Stimulated activated CD4-positive, alpha-beta T cell treated with anti-CD3 and anti-CD28 coated beads, Interleukin-4, amount 100 ng/mL, for 1 hour (primary cell): ENCODE results near the gene FGFRL1.
A peak's percentile ranks its signal among the peaks of the same experiment; 100 is the strongest.
"Not testable (repeated sequence)": the region's sequence is repeated elsewhere in the genome, so short reads cannot be mapped to it uniquely, and the experiment has no call there.

Experiments used
- DNase-seq: peaks from one replicate; pipeline ENCODE4 v3.0.0-alpha.2; 2020

FGFRL1 gene

DNA sequence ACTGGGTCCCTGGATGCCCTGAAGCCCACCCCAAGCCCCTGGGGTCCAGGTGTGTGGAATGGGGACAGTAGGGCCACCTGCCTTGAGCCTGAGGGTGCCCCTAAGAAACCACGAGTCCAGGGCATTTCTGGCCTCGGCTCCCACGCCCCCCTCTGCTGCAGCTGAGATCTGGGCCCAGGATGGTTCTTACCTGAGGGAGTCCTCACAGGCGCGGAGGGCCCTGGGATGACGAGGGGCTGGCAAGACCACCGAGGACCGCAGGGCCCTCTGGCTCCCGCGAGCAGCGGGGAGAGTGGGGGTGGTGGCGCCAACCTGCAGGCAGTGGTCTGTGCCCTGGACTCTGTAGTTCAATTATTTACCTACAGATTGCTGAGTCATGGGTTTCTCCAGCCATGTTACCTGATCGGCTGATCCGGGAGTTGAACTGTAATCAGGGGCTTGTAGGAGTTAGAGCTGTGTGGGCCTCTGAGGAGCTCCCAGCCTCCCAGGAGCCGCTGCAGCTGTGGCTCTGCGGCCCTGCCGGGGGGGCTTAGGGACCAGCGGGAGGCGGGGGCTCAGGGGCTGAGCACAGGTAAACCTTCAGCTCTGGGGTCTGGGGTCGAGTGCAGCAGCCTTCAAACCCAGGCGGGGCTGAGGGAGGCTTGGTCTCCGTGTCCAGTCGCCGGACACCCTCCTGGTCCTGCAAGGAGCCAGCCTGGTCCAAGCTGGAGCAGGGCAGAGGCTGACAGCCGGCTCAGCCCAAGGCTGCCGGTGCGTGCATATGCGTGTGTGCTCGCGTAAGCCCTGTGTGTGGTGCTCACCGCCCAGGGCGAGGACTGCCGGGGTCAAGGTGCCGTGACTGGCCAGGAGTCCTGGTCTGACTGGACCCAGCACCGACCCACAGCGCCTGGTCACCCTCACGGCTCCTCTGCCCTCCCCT is 18.1 kb upstream of the FGFRL1 start, which contains the start of gene SLC26A1:
Gene SLC26A1, minus strand, starts transcription at position 294 of the 919 bp plus-strand sequence. CDS start 1,701 bp downstream, outside the sequence.
- no peak for DNase-seq

DNA sequence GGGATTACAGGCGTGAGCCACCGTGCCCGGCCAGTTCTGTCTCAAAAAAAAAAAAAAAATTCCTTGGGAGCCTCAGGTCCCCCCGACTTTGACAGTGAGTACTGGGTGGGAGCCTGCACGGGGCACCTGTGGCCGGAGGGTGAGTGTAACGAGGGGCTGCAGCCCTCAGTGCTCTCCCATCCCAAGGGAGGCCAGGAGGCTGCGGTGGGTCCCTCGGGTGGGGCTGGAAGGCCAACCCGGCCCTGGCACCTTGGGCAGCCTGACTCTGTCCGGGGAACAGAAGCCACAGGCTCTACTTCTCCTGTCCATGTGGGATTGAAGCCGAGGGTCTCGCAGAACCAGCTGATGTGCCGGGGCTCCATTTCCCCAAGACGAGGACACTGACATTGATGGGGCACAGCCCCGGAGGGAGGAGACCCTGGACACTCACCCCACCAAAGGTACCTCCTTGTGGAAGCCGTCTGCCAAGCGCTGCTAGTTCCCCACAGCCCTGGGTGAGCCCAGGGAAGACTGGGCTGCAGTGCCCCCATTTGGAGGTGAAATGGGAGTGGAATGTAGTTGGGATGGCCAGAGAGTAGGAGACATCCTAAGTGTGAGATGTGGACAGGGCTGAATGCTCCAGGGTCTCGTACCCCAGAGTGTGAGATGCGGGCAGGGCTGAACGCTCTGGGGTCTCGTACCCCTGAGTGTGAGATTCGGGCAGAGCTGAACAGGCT is 16.0 kb upstream of the FGFRL1 start:
- DNase-seq, result no peak

DNA sequence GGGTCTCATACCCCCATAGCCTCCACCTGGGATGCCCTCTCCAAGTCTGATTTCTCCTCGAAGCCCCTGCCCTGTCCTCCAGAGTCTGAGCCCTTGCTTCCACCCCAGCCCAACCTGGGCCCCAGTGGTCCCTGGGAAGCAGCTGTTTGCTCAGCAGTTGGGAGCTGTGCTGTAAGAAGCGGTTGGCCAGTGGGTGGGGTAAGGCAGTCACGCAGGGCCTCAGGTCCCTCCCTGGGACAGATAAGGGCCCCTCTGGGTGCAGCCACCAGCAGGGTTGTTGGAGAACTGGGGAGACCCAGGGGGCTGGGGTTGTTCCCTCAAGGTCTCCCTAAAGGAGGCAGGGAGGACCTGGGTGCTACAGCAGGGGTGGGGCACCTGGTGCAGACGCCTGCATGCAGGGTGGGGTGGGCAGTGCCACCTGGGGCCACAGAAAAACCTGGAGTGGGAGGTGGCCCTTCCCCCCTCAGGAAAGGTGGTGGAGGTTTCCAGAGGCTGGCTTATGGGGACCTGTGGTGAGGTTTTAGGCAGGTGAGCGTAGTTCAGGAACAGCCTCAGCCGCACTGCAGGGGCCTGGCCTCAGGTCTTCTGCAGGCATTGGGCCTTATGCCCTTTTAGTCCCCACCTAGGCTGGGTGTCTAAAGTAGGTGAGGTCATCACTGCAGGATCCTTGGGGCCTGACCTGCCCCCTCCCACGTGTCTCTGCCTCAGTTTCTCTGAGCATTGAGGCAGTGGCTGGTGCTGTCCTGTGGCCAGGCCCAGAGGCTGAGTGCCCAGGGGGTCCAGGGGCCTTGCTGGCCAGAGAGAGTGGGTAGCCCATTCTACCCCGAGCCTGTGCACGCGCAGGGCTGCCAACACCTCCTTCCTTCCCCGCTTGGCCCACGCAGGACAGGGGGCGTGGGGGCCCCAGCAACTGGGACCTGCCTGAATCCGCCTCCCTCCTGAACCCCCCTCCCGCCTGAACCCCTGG is 15.1 kb upstream of the FGFRL1 start:
- no peak for DNase-seq

DNA sequence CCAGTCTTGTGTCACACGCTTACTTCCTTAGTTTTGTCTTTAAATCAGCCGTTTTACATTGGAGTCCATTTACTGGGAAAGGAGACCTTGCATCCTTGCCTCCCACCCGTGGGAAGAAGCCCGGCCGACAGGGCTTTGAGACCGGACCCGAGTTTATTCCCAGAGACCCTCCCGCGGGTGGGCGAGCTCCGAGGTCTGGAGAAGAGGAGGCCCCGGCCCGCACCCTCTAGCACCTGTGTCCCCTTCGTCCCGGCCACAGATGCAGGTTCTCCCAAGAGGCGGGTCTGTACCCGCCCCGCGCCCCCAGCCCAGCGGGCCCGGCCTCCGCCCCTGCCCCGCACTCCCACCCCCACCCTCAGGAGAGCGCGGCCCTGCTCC is 14.4 kb upstream of the FGFRL1 start:
- DNase-seq, result no peak

DNA sequence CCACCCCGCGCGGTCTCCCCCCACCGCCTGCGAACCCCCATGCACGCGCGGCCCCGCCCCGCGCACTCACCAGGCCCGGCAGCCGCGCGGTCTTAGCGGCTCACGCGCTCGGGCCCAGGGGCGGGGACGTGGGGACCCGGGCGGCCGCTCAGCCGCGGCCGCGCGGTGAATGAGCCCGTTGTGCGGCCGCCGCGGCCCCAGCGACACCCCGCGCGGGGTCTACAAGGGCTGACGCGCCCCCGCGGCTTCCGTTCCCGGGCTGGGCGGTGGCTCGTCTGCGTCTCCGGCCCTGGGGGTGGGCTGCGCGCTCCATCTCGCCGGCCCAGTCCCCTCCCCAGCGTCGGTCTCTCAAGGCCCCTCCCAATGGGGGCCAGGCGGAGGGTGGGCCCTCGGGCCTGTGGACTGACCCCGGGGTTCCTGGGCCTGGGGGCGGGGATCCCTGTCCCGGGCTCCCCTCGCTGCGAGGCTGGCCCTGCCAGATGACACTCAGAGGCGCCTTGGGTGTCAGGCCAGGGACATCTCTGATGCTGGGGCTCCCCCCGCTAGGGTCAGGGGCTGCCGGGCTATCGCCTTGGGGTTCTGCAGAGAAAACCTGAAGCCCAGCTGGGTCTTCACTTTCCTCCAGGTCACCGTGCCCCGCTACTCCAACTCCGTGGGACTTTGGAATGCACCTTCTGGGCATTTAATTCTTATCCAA is 13.9 kb upstream of the FGFRL1 start:
- DNase-seq, result peak; percentile 2

DNA sequence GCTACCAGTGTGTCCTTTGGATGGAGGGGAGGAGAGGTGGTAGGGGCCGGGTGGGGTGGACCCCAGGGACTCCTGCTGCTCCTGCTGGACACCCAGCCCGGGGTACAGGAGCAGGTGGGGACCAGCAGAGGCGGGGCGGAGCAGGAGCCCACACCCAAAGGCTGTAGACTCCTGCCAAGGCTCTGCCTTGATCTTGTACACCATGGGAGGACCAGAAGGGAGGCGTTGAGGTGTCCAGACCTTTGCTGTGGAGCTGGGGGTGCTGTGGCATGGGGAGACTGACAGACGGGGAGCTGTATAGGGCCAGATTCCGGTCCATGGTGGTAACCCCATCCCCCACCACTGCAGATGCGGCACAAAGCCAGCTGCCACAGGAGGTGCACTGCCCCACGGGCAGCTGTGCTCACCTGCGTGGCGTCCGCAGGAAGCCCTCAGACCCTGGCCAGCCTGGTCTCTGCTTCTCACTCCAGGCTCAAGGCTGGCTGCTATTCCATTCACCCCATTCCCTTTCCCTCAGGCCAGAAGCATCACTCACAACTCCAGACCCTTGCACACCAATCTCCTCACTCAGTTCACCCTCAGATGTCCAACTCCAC is 13.2 kb upstream of the FGFRL1 start:
- no peak for DNase-seq

DNA sequence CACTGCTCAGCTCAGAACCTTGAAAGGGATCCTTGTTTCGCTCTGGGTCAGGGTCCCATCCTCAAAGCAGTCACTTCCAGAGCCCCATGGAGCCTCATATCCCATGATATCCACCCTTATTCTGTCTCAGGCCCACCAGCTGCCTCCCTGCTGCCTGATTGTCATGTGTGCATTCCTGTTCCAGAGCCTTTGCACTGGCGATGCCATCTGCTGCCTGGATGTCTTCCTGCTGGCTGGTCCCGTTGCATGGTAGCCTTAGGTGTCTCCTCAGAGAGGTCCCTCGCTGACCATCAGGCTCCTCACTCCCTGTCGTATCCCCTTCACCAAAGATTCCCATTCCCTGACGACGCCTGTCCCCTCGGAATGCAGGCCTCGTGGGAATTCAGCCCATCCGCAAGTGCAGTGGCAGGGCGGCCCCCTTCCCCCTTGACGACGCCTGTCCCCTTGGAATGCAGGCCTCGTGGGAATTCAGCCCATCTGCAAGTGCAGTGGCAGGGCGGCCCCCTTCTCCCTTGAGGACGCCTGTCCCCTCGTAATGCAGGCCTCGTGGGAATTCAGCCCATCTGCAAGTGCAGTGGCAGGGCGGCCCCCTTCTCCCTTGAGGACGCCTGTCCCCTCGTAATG is 12.1 kb upstream of the FGFRL1 start:
- not testable (repeated sequence) for DNase-seq

DNA sequence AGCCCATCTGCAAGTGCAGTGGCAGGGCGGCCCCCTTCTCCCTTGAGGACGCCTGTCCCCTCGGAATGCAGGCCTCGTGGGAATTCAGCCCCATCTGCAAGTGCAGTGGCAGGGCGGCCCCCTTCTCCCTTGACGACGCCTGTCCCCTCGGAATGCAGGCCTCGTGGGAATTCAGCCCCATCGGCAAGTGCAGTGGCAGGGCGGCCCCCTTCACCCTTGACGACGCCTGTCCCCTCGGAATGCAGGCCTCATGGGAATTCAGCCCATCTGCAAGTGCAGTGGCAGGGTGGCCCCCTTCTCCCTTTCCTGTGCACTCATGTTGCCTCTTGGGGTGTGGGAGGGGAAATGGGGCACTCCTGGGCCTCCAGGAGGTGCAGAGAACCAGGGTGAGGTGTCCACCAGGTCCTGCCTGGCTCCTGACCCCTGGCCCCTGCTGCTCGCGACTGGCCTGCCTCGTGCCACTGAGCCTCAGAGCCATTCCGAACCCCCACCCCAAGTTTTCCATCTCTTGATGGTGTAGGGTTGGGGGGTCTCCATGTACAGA is 11.5 kb upstream of the FGFRL1 start:
- DNase-seq, result no peak

DNA sequence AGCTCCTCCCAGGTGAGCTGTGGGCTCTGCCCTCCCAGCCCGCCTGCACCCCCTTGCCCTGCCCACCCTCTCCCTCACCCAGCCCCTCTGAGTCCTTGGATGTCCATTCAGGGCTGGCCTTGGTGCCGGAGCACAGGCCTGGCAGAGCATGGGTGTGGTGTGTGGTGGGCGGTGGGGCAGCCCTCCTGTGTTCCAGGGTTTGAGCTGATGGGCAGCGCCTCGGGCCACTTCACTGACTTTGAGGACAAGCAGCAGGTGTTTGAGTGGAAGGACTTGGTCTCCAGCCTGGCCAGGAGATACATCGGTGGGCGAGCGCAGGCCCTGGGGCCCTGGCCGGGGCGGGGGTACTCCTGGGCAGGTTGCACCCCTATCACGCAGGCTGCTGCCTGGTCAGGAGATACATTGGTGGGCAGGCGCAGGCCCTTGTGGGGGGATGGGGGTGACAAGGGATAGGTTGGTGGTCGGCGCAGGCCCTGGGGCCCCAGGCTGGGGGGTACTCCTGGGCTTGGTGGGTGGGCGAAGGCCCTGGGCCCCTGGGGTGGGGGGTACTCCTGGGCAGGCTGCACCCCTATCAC is 10.7 kb upstream of the FGFRL1 start:
- no peak for DNase-seq

DNA sequence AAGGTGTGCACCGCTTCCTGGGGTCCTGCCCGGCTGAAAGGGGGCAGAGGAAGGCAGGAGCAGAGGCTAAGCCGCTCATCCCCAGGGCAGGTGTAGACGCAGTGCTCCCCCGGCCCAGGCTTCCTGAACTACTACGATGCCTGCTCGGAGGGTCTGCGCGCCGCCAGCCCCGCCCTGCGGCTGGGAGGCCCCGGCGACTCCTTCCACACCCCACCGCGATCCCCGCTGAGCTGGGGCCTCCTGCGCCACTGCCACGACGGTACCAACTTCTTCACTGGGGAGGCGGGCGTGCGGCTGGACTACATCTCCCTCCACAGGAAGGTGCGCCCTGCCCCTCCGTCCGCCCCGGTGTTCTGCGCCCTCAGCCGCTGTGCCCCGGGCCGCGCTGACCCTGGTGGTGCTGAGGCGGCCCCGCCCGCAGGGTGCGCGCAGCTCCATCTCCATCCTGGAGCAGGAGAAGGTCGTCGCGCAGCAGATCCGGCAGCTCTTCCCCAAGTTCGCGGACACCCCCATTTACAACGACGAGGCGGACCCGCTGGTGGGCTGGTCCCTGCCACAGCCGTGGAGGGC is 9.8 kb upstream of the FGFRL1 start:
- no peak for DNase-seq

DNA sequence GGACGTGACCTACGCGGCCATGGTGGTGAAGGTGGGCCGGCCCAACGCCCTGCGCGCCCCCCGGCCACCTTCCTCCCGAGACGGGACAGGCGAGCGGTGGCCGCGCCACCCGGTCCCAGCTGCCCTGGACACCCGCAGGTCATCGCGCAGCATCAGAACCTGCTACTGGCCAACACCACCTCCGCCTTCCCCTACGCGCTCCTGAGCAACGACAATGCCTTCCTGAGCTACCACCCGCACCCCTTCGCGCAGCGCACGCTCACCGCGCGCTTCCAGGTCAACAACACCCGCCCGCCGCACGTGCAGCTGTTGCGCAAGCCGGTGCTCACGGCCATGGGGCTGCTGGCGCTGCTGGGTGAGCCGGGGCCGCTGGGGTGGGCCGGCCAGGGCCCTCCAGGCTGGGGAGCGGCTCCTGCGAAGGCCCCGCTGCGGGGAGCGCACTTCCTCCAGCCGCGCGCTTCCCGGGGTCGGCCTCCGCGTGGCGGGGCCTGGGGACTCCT is 9.2 kb upstream of the FGFRL1 start:
- DNase-seq, result no peak

DNA sequence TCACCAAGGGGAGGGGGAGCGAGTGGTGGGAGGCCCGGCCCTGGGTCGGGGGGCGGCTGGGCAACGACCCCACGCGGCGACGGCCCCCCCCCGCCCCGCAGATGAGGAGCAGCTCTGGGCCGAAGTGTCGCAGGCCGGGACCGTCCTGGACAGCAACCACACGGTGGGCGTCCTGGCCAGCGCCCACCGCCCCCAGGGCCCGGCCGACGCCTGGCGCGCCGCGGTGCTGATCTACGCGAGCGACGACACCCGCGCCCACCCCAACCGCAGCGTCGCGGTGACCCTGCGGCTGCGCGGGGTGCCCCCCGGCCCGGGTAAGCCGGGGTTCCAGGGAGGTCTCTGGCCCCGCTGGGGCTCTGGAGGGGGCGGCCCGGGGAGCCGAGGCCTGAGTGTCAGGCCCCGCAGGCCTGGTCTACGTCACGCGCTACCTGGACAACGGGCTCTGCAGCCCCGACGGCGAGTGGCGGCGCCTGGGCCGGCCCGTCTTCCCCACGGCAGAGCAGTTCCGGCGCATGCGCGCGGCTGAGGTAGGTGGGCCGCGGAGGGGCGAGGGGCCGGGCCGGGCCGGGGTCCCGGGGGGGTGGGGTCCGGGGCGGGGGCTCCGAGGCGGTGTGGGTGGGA is 8.7 kb upstream of the FGFRL1 start:
- DNase-seq, result no peak

DNA sequence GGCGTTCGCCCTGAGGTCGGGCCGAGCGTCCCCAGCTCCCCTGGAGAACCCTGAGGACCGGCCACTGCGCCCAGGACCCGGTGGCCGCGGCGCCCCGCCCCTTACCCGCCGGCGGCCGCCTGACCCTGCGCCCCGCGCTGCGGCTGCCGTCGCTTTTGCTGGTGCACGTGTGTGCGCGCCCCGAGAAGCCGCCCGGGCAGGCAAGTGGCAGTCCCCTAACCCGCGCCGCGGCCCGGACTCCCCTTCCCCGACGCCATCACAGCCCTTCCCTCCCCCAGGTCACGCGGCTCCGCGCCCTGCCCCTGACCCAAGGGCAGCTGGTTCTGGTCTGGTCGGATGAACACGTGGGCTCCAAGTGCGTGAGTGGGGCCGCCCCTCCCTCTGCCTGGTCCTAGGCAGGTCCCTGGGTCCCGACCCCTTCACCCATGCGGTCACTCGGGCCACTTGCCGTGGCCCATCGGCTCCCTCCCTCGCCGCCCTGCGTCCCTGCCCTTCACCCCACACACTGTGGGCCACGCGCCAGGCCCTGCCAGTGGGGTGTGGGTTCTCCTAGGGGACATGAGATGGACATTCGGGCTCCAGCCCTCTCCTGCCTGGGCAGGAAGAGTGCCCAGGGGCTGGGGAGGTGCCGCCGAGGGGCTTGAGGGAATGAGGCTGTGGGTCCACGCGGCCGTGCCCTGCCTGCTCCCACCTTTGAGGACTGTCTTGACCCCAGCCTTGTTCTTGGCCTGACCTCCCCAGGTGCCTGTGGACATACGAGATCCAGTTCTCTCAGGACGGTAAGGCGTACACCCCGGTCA is 8.0 kb upstream of the FGFRL1 start:
- DNase-seq, result no peak

DNA sequence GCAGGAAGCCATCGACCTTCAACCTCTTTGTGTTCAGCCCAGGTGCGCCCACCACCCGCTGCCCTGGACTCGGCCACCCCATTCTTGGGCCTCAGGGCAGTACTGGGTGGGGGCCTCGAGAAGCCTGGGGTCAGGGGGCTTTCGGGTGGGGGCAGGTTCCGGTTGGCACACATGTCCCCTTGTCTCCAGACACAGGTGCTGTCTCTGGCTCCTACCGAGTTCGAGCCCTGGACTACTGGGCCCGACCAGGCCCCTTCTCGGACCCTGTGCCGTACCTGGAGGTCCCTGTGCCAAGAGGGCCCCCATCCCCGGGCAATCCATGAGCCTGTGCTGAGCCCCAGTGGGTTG is 7.4 kb upstream of the FGFRL1 start:
- DNase-seq, result no peak

DNA sequence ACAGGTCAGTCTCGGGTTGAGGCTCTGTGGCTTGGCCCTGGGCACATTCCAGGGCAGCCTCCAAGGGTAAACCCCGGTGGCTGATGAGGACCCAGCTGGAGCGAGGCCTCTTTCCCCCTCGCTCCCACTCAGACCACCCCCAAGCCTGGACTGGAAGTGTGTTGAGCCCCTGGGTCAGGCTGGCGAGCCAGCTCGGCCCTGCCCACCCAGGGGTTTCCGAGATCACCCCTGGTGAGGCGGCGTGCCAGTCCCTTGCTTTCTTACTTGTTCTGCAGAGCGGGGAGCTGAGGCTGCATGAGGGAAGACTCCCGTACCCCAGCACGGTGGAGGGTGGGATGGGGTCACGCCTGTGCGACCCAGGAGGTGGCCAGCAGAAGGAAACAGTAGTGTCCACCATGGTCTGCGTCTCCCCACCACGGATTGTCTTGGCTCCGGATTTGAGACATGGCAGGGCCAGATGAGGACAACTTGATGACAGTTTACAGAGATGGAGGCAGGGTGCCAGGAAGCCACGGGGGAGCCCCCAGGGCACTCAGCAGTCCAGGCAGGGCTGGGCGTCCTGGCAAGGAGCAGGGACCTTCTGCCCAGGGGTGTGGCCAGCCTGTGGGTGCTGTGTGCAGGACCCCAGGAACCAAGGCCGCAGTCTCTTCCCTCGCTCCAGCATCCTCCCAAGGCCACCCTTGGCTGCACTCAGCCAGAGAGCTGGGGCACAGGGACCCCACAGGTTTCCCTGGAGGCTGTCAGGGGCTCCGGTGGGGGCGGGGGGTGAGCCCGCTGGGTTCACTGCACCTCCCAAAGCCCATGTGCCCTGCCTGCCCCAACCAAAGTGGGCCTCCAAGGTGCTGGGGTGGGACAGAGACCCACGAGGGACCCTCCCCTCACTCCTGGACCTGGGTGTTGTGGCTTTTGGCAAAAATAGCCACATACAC is 6.6 kb upstream of the FGFRL1 start:
- DNase-seq, result no peak

DNA sequence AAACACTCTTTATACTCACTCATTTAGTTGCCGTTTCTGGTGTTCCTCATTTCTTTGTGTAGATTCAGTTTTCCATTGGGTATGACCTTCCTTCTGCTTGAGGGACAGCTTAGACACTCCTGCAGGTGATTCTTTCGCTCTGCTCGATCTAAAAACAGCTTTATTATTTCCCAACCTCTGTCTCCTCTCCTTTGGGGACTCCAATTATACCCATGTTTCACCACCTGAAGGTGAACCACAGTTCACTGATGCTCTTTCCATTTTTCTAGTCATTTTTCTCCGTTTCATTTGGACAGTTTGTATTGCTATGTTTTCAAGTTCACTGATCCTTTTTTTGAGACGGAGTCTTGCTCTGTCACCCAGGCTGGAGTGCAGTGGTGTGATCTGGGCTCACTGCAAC is 4.6 kb upstream of the FGFRL1 start:
- no peak for DNase-seq

DNA sequence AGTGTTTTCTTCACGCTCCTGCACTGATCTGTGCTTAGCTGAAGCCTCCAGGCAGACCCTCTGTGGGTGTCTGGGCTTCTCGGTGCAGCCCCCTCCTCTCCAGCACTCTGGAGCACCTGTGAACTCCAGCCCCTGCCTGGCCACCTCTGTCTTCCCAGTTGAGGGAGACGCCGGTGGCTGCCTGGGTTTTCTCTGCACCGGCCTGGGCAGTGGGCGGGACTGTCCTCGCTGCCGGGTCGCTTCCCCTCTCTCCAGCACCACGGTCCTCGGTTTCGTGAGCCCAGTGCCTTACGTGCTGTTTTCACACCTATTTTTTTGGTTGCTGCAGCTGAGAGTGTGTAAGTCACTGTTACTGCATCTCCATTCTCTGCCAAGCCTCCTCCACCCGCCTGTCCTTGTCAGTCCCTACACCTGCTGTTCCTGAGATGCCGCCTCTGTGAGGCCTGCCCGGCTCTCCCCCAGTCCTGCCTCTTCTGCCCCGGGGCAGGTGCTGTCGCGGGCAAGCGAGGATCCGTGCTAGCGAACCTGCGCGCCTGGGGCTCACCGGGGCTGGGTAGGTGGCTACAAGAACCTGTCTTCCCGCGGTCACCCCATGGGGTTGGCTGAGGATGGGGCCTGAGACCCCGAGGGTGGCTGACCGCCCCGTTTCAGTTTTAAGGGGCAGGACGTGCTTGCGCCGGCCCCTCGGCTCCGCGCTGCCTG is 2.4 kb upstream of the FGFRL1 start:
- peak; percentile 36 for DNase-seq
